K562 treated with DMSO at 1 percent for 48 hours (cell line): ENCODE data around the gene FADS1. TPM values are rescaled to one million over a fixed set of nuclear protein-coding genes. Genes with fewer than 3 reads are reported as not detected.

ENCODE experiments used
- total RNA-seq: library from RNA; unstranded; fragments of 300-600 nt; gene quantifications from 2 replicates; pipeline ENCODE4 v1.2.3, GENCODE V29; 2022; ENCODE audit warnings: low replicate concordance; ENCODE audit errors: extremely low read depth

Gene FADS1
- not detected in 2 replicates for total RNA-seq

DNA sequence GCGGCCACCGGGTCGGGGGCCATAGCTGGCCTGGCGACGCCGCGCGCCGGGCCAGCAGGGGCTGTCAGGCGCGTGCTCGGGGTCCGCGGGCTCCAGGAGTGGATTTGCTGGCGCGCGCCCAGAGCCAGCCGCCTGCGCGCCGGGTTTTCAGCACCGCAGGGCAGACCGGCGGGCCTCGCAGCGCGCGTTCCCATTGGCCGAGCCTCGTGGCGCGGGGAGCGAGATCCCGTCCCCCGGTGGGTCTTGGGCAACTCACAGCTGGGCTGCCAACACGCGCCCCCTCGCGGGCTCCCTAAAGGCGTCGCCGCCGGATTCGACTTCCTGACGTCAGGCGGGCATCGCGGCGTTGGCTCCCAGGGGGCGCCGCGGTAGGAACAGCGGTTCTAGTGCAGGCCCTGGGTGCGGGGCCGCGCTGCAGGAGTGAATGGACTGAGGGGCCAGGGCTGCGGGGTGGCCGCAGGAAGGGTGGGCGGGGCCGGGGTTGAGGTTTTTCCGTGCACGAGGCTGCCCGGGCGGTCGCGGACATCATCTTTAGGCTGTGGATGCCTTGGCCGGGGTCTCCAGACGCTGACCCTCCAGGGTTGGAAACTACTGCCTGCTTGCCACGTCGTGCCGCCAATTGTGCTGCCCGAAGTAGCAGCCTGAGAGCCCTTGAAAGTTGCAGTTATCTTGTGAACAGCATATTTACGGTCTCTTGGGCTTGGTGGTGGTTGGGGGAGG lies at the start of gene FADS1:
Gene FADS1, minus strand, starts transcription at position 268 of the 720 bp plus-strand sequence. Its CDS starts 74 bp downstream, at position 194.

DNA sequence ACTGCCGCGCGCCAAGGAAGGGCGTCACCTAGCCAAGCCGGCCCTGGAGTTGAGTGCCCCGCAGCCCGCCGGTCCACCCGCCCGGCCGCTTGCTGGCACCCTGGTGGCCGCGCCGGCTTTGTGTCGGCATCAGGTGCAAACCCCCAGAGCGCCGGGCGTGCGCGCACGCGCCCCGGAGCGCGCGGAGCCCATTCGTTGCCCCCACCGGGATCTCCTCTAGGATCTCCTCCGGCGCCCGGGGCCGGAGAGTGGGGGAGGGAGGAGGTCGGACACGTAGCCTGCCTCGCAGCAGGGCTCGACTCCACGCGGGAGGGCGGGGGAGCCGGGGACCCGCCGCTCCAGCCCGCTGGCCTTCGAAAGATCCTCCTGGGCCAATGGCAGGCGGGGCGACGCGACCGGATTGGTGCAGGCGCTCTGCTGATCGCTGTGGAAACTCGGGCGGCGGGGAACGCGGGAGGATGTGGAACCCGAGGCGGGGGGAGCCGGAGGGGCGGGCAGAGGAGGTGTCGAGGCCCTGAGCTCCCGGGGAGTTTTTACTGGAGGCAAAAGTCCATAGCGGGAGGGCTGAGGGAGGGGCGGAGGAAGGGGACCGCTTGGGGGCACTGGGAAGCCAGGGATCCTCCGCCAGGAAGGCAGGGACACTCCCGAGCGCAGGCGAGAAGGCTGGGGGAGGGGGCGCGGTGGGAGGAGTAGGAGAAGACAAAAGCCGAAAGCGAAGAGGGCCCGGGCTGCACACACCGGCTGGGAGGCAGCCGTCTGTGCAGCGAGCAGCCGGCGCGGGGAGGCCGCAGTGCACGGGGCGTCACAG lies 11.0 kb upstream of the FADS1 start, which contains the start of gene FADS2:
Gene FADS2, plus strand, starts transcription at position 730 of the 808 bp plus-strand sequence. CDS start 91 bp downstream, outside the sequence.

DNA sequence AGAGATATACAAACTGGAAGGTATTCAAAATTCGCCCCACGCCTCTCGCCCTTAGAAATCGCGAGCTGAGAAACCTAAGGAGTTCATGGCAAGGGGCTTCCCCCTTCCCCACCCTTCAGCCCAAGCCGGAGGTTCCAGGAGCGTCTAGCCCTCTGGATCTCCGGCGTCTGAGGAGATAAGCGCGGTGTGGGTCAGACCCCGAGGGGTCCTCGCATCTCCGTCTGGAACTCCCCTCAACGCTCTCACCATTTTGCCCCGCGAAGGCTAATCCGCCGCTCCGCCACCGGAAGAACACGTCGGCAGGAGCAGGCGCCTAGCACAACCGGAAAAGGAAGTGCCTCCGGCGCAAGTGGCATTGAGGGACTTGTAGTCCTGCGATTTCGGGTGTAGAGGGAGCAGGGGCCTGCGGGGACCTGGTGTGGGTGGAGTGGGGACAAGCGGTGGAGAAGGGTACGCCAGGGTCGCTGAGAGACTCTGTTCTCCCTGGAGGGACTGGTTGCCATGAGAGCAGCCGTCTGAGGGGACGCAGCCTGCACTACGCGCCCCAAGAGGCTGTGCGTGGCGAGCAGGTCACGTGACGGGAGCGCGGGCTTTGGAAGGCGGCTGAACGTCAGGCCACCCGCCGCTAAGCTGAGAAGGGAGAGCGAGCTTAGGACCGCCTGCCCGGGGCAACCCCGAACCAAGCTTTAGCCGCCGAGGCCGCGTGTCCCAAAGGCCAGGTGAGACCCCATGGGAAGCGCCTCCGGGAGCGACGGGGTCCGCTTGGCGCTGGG lies 24.3 kb downstream of the FADS1 start, which contains the start of the genes FEN1 and TMEM258:
Gene FEN1, plus strand, starts transcription at position 602 of the 773 bp plus-strand sequence. CDS start 2,451 bp downstream, outside the sequence.
Gene TMEM258, minus strand, starts transcription at position 290 of the 773 bp plus-strand sequence. Its CDS starts 41 bp downstream, at position 249.

DNA sequence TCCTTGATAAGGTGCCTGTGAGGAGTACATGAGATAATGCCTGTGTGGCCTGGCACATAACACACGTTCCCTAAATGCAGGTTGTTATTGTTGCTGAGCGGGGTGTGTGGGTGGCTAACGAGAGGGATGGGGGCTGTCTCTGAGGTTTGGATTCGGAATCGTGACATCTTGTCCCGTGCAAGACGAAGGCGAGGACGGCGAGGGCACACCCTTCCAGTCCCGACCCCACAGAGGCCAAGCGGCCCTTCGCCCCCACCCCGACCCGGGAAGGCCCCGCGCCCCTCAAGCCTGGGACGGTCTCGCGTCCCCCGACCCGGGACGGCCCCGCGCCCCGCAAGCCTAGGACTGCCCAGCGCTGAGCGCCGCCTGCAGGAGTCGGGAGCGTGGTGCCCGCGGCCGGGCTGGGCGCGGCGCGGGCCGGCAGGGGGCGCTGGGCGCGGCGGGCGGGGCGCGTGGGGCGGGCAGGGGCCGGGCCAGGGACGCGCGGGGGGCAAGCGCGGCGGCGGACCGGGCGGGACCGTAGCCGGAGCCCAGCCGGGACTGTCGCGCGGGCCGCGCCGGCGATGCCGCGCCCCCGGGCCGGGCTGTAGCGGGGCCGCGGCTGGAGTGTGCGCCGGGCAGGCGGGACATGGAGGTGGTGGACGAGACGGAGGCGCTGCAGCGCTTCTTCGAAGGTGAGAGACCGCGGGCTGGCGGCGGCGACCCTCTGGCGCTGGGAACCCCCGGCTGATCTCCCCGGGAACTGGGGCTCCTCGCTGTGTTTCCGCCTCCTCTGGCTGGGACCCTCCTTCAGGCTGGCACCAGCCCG lies 64.5 kb downstream of the FADS1 start, which contains the start of gene MYRF:
Gene MYRF, plus strand, starts transcription at position 520 of the 808 bp plus-strand sequence. Its CDS starts 109 bp downstream, at position 629.

Other genes starting within 250 kb of the FADS1 start
- not detected in 2 replicates for gene SYT7, start 235.9 kb downstream of the FADS1 start, total RNA-seq
- not detected in 2 replicates for gene DAGLA, start 136.6 kb downstream of the FADS1 start, total RNA-seq
- gene MYRF, start 64.4 kb downstream of the FADS1 start, total RNA-seq = not detected in 2 replicates
- not detected in 2 replicates for gene TMEM258, start 24.4 kb downstream of the FADS1 start, total RNA-seq
- not detected in 2 replicates for gene FEN1, start 24.1 kb downstream of the FADS1 start, total RNA-seq
- not detected in 2 replicates for gene FADS2, start 11.3 kb upstream of the FADS1 start, total RNA-seq
- gene FADS3, start 74.5 kb upstream of the FADS1 start, total RNA-seq = not detected in 2 replicates
- not detected in 2 replicates for gene RAB3IL1, start 100.6 kb upstream of the FADS1 start, total RNA-seq
- not detected in 2 replicates for gene BEST1, start 133.3 kb upstream of the FADS1 start, total RNA-seq
- gene FTH1, start 150.6 kb upstream of the FADS1 start, total RNA-seq = 6,011 and 10,945 TPM in 2 replicates